ENCODE results near the gene AOAH. TPM values are rescaled to one million over a fixed set of nuclear protein-coding genes. Genes with fewer than 3 reads are reported as not detected.

Gene AOAH
- total and polyA plus RNA-seq, 8 donors: 1.6 to 35.8 (median 4.3) TPM; not detected in 1

DNA sequence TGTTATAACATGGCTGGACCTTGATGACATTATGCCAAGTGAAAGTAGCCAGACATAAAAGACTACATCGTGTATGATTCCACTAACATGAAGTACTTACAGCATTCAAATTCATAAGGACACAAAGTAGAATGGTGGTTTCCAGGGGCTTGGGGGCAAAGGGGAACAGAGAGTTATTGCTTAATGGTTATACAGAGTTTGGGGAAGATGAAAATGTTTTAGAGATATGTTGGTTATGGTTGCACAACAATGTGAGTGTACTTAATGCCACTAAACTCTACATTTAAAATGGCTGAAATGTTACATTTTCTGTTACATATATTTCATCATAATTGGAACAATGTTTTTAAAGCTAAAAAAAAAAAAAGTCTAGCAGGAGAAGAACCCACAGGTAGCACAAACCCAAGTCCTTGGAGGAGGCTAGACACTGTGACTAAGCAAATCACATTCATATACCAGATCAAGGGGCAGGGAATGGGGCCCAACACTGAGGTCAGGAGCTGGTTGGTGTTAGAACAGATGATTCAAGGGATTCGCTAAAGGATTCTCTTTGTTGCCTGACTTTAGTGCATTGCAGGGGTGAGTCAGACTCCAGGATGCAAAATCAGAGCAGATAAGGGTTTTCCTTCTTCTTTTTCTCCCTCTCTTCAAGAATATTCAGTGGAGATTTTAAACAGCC is 25.1 kb upstream of the AOAH start:
- H3K27ac ChIP-seq: no peak overlapping the region
- intact Hi-C loops (cut with DNase I; ENCODE audit: low total_unique reads): no loop called here
- TF ChIP-seq POLR2AphosphoS5 (IDR thresholded peaks at IDR 0.05) (no peak), POLR2A (IDR thresholded peaks at IDR 0.05) (no peak), EP300 (IDR thresholded peaks at IDR 0.05) (no peak)
- TF ChIP-seq, protein P1, sequence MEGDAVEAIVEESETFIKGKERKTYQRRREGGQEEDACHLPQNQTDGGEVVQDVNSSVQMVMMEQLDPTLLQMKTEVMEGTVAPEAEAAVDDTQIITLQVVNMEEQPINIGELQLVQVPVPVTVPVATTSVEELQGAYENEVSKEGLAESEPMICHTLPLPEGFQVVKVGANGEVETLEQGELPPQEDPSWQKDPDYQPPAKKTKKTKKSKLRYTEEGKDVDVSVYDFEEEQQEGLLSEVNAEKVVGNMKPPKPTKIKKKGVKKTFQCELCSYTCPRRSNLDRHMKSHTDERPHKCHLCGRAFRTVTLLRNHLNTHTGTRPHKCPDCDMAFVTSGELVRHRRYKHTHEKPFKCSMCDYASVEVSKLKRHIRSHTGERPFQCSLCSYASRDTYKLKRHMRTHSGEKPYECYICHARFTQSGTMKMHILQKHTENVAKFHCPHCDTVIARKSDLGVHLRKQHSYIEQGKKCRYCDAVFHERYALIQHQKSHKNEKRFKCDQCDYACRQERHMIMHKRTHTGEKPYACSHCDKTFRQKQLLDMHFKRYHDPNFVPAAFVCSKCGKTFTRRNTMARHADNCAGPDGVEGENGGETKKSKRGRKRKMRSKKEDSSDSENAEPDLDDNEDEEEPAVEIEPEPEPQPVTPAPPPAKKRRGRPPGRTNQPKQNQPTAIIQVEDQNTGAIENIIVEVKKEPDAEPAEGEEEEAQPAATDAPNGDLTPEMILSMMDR (IDR thresholded peaks at IDR 0.05): no peak
- H3K36me3 ChIP-seq: no peaks in the 10 kb centered on the region
- no peaks in the 10 kb centered on the region for H3K9me3 ChIP-seq
- H3K27me3 ChIP-seq: no peaks in the 10 kb centered on the region
- 81 to 93% (median 86%) methylated on average over 2 of the region's 2 CpGs for WGBS, 5 donors
- H3K4me3 ChIP-seq: no peak overlapping the region
- H3K4me1 ChIP-seq: peaks cover 0 to 12% (median 6%) of the 10 kb centered on the region in 4 donors
- no peak for DNase-seq

- Histone ChIP-seq H3K4me1 (peaks cover 0 to 12% (median 6%) of the 10 kb centered on the region in 4 donors), H3K36me3 (no peaks in the 10 kb centered on the region), H3K9me3 (no peaks in the 10 kb centered on the region), H3K27me3 (no peaks in the 10 kb centered on the region), H3K27ac (peak overlapping the region in 1 of 5 donors; percentile 51), H3K4me3 (no peak overlapping the region)
- WGBS, 5 donors: 77 to 91% (median 84%) methylated on average over 7 of the region's 7 CpGs
- no peak for TF ChIP-seq POLR2AphosphoS5 (IDR thresholded peaks at IDR 0.05)
- TF ChIP-seq, protein P1 (IDR thresholded peaks at IDR 0.05): no peak
- no peak for TF ChIP-seq POLR2A (IDR thresholded peaks at IDR 0.05)
- no peak for TF ChIP-seq EP300 (IDR thresholded peaks at IDR 0.05)
- no peak for DNase-seq
- intact Hi-C loops (cut with DNase I; ENCODE audit: low total_unique reads): no loop called here
Observed at GRCh38 chr7:36748017-36748487, 23.8 kb upstream of the AOAH start.

DNA sequence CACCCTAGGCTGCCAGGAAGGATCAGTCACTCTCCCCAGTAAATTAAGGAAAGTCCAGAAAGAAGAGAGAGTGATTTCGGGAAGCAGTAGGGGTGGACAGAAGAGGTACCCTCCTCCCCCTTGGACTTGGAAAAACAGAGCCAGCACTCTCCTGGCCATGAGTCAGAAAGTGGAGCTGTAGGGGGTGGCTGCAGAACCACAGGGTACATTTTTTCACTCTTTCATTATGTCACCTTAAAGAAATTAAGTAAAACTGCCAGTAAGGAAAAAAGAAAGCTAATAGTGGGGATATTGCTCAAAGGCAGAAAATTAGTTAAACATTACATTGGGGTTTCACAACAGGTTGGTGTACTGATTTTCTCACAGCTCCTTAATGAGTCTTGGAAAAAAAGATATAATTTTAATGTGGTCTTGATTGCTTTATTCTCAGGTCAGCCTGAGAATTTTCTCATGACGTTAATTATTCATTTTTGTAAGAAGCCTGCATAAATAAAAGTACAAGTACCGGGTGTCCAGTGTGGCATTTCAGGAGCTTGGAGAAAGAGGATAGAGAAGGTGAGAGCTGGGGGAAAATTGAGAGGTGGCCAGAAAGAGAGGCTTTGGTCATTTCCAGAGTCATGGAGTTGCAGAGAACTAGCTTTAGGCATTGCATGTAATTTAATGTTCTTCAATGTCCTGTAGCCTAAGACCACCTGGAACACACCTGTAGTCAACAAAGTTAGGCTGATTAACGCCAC is 23.2 kb upstream of the AOAH start:
- Histone ChIP-seq H3K27ac (peak overlapping the region in 2 of 5 donors; percentile 4 to 51), H3K4me1 (peaks cover 0 to 12% (median 6%) of the 10 kb centered on the region in 4 donors), H3K4me3 (no peak overlapping the region), H3K9me3 (no peaks in the 10 kb centered on the region), H3K36me3 (no peaks in the 10 kb centered on the region), H3K27me3 (no peaks in the 10 kb centered on the region)
- DNase-seq: peak in 1 of 2 donors; percentile 39
- 69 to 83% (median 81%) methylated on average over 4 of the region's 4 CpGs for WGBS, 5 donors
- intact Hi-C loops (cut with DNase I; ENCODE audit: low total_unique reads): no loop called here
- TF ChIP-seq POLR2A (IDR thresholded peaks at IDR 0.05) (no peak), POLR2AphosphoS5 (IDR thresholded peaks at IDR 0.05) (no peak)
- TF ChIP-seq, protein P1 (IDR thresholded peaks at IDR 0.05): no peak

DNA sequence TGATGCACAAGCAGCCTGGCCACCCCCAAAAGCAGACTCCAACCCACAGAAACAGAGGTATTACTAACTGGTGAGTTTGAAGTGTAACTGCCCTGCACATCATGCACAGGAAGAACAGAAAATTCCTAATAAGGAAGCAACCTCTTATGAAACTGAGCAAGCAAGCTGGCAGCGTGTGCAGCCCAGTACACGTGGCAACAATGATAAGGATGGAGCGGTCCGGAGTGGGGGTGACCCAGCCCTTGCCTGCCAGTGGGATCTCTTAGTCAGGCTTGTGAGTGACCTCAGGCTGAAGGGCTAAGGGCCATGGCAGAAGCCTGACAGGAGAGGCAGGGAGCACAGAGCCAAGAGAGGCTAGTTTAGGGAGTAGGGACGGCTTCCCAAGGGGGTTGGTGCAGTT is 22.1 kb upstream of the AOAH start:
- no peak for TF ChIP-seq POLR2A (IDR thresholded peaks at IDR 0.05)
- TF ChIP-seq, protein P1 (IDR thresholded peaks at IDR 0.05): no peak
- no peak for TF ChIP-seq POLR2AphosphoS5 (IDR thresholded peaks at IDR 0.05)
- no peak for TF ChIP-seq EP300 (IDR thresholded peaks at IDR 0.05)
- Histone ChIP-seq H3K4me3 (no peak overlapping the region), H3K9me3 (no peaks in the 10 kb centered on the region), H3K27ac (peak overlapping the region in 2 of 5 donors; percentile 4 to 51), H3K4me1 (peaks cover 0 to 12% (median 6%) of the 10 kb centered on the region in 4 donors), H3K36me3 (no peaks in the 10 kb centered on the region), H3K27me3 (no peaks in the 10 kb centered on the region)
- peak in 1 of 2 donors; percentile 57 for DNase-seq
- WGBS, 5 donors: 38 to 58% (median 44%) methylated on average over 5 of the region's 5 CpGs
- intact Hi-C loops (cut with DNase I; ENCODE audit: low total_unique reads): no loop called here
